Fibroblast of the conjunctiva (primary cell): ENCODE measurements around the gene TRABD.

ENCODE experiments used
- DNase-seq: peaks from one replicate; pipeline ENCODE4 v3.0.0-alpha.2; 2010; ENCODE audit warnings: low read depth

Gene TRABD

DNA sequence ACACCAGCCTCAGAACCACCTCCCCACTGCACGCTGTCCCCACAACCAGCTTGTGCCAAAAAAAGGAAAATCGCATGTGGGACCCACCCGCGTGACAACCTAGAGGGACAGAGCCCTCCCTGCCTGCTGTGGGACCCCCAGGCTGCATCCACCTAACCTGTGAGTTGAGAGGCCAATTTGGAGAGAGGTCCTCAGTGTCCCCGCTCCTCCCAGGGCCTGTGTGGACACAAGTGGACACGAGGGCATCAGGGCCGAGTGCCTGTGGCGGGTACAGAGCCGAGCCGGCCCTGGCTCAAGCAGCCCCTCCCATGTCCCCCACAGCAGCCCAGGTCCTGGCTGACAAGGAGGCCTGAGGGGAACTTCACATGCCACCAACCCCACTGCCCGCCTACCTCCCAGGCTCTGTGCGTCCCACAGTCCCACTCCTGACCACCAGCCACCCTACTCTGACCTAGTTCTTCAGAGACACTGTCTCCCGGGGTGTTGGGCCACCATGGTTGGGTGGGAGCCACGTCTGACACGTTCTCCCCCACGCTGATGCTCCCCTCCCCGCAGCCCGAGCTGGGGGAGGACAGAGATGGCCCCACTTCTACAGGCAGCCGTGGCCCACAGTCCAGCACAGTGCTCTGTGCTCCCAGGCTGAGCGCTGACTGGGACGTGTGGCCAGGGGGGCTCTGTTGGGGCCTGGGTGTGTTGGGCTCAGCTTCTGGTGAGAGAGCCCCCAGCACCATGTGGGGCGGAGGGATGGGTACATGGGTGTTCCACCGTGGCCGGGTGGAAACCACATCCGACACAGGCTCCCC lies 34.3 kb downstream of the TRABD start:
- no peak for DNase-seq

DNA sequence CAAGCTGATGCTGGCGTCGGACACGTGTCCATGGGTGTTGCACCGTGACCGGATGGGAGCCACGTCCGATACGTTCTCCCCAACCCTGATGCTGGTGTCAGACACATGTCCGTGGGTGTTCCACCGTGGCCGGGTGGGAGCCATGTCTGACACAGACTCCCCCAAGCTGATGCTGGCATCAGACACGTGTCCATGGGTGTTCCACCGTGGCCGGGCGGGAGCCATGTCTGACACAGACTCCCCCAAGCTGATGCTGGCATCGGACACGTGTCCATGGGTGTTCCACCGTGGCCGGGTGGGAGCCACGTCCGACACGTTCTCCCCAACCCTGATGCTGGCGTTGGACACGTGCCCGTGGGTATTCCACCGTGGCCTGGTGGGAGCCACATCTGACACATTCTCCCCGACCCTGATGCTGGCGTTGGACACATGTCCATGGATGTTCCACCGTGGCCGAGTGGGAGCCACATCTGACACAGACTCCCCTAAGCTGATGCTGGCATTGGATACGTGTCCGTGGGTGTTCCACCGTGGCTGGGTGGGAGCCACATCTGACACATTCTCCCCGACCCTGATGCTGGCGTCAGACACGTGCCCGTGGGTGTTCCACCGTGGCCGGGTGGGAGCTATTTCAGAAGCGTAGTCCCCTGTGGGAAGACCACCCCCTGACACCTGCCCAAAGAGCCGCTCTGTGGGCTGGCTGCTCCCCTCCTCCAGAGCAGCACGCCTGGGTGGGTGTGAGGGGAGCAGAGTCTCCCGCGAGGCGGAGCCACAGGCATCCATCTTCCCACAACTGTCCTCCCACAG lies 35.1 kb downstream of the TRABD start:
- DNase-seq: no peak

DNA sequence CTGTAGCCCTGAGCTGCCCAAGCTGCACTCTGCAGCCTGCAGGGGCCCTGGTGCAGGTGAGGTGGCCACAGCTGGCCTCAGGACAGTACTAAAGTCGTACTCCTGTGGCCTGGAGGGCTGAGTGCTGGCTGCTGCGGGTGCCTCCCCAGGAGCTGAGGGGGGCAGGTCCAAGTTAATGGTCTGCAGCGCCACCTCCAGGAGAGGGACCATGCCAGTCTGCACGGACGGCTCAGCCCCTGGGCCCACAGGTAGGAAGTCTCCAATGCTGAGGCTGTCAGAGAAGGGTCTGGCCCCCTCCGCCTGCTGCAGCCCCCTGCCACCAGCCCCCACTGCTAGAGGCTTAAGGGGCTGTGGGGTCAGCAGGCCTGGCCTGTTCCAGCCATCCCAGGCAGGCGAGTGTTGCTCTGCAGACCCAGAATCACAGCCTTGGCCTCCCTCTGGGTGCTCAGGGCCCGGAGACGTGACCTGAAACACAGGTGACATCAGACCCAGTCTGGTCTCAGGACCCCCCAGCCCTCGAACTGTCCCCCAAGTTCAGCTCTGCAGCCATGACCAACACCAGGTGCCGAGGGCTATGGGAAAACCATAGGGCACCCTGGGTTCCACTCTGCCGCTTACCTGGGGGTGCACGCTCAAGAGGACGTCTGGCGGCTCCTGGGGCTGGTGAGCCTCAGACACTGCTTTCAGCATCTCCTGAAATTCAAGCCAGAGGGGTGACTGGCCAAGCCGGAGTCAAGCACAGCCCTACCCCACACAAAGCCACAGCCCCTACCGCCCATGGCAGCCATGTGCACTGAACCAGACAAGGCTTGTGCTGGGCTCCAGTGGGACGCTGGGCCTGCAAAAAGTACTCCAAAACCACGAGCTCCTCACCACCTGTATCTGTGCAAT lies 35.9 kb downstream of the TRABD start:
- DNase-seq: no peak

DNA sequence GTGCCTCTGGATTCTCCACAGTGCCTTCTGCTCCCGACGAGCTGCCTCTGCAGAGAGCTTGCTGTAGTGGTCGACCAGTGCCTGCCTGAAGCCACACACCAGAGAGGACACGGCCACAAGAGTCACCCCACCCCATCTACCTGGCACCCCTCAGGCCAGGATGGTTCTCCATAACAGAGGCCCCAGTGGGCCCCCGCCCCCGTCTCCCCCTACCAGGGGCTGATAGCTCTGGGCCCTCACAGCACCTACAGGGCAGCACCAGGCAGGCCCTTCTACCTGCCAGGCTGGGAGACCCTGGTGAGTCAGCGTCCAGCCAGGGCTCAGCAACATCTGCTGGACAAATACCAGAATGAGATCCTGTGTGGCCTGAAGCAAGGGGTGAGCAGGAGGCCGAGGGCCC lies 36.8 kb downstream of the TRABD start:
- no peak for DNase-seq

DNA sequence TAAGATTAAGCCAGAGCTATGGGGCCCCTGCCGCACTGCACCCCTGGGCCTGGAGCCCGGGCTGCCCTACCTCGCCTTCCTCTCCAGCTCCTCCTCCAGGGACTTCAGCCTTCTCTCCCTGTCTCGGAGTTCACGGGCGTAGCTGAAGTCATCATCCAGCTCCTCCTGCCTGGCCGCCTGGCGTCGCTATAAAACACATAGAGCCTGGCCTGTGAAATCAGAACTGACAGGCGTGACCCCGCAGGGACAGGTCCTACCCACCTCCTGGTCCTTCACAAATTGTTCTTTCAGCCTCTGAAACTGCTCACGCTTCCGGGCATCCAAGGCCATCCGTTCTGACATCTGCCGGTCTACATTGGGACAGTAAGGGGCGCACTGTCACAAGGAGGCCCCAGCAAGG lies 38.4 kb downstream of the TRABD start:
- no peak for DNase-seq

DNA sequence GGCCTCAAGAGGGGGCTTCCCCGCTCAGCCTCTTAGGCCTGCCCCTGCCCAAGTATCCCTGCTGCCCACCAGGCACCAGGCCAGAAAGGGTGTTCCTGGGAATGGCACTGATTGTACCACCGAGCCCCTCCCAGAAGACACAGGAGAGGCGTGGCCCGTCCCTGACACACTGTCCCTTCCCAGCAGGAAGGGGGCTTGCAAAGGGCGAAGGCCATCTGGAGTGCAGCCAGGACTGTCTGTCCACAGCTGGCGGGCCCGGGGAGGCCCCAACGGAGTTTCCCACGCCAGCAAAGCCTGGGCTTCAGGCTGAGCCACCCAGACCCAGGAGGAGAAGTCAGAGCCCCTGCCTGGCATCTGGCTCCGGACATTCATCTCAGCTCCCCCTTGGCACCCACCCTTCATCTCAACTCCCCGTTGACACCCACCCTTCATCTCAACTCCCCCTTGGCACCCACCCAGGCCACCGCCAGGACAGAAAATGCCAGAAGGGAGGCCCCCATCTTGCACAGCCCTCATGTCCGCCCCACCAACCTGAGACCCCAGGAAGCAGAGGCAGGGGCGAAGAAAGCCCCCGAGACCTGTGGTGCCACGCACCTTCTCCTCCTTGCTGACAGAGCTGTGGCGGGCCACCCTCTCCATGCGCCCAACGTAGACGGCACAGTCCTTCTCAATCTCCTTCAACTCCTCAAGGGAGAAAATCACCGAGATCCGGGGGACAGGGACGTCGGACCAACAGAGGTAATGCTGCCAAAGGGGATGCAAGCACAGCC lies 39.7 kb downstream of the TRABD start:
- no peak for DNase-seq

DNA sequence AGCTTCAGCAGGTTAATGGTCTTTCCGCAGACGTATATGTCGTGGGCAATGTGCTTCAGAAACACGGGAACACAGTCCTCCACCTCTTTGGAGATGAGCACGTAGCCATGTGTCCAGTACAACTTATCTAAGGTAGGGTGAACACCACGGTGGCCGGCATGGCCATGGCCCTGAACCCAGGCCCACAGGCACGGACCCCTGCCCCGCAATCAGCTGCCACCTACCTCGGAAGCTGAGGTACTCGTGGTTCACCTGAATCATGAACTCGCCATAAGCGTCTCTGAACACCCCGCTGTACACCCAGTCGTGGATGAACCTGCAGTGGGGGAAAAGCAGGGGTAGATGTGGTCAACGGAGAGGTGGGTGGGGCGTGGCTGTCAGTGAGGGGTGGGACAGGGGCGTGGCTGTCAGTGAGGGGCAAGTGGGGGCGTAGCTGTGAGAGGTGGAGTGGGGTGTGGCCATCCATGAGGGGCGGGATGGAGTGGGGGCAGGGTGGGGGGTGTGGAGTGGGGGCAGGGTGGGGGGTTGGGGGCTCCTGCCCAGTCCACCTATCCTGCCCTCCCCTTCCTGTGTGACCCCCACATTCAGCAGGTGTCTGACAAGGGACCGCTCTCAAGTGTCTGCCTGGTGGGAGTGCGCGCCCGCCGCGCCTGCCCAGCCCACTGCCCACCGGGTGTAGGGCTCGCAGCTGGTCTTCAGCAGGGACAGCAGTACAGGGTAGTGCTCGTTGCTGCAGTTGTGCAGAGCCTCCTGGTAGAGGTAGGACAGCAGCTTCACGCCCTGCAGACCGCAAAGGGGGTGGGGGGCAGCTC lies 40.6 kb downstream of the TRABD start:
- DNase-seq: no peak

DNA sequence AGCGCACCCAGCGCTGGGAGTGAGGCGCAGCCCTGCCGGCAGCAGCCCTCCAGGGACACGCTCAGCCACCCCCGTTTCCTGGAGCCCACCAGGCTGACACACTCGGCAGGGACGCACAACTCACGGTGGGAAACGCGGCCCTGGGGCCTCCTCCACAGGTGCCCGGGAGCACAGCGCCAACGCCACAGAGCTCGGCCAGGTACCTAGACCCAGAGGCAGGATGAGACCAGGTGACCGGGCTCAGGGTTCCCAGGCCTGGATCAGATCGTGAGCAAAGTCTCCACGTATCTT lies 41.1 kb downstream of the TRABD start:
- no peak for DNase-seq

DNA sequence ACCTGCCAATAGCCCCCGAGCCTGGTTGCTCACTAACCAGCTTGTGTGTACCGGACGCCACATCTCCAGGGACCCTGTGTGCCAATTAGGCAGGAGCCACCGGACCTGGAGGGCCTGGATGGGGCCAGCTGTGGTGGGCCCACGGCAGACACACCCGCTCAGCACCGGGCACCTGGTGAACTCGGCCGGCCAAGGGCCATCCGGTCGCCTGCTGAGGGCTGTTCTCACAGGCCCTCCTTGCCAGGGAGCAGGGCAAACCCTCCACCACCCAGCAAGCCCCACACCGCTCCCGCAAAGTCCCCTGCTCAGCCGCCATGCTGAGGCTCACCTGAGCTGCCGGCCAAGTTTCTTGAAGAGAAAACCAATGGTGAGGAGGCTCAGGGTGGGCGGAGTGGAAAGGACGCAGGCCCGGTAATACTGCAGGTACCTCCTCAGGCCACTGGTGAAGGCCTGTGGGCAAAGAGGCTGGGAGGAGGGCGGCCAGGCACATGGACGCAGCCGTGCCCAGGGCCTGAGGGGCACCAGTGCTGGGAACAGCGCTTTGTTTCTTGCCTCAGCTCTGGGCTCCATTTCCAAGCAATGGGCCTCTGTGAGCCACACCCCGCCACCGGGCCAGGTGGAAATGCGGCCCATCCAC lies 42.0 kb downstream of the TRABD start:
- DNase-seq: no peak

DNA sequence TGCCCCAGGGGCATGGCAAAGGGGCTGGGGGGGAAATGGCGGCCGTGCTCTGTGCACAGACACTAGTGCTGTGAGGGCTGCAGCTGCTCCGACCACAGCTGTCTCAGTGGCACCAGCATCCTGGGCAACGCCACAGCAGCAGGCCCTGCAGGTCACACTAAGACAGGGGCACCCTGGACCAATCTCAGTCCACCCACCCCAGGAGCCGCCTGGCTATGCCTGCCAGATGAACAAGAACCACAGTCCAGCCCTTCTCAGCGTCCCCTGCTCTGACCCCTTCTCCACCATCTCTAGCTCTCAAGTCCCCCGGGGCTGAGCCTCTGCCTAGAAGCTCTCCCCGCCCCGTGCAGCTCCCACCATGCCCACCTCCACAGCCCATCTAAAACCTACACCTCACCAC lies 42.7 kb downstream of the TRABD start:
- DNase-seq: no peak

DNA sequence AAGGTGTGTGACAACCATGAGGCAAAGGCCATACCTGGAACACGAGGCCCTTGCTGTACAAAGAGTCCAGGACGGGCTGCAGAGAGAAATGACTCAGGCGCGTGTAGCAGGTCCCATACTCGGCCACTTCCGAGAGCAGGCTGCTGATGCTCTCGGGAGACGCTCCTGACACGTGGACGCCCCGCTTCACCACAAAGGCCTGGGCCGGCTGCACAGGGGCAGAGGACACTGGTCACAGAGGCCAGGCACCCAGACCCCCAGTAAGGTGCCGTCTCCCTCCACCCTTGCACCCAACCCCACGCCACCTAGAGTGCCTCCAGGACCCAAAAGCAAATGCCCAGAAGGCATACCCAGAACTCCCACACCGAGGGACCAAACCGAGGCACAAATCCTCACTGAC lies 43.7 kb downstream of the TRABD start:
- no peak for DNase-seq

DNA sequence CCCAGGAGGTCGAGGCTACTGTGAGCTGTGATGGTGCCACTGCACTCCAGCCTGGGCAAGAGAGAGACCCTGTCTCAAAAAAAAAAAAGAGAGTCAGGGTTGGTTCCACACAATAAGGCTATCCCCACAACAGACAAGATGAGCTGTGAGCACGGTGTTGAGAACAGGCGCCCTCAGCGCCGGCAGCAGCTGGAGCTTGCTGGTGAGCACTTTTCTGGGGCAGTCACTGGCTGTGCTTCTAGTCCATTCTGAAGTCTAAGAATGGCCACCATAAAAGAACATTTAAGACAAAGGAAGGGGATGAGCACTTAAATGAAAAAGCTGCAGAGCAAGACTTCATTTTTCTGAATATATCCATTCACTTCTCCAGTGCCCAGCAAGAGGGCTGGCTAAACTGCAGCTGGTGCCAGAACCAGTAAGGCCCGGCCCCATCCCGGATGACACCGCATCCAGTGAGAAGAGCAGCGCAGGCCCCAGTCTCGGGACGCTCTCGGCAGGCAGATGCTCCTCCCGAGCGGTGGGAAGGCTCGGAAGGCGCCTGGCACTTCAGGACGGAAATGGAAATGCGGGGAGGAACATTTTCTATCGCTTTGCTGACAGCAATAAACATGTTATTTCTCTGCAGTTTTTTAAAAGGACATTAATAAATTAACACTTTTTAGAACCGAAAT lies 46.9 kb downstream of the TRABD start:
- no peak for DNase-seq

DNA sequence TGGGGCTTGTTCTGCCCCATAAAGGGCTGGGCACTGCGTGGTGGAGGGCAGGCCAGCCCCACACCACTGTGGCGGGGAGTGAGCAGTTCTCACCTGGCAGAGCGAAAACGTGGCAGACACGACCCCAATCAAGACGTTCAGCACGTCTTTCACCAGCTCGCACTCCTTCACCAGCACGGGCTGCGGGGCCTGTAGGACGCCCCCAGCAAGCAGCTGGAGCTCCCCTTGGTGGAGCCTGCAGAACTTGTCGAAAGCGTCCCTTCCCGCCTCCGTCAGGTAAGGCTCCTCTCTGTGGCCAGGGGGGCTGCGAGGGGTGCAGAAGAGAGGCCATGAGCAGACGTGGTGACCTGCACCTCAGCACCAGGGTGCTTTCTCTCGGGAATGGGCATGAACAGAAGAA lies 47.5 kb downstream of the TRABD start:
- DNase-seq: no peak

DNA sequence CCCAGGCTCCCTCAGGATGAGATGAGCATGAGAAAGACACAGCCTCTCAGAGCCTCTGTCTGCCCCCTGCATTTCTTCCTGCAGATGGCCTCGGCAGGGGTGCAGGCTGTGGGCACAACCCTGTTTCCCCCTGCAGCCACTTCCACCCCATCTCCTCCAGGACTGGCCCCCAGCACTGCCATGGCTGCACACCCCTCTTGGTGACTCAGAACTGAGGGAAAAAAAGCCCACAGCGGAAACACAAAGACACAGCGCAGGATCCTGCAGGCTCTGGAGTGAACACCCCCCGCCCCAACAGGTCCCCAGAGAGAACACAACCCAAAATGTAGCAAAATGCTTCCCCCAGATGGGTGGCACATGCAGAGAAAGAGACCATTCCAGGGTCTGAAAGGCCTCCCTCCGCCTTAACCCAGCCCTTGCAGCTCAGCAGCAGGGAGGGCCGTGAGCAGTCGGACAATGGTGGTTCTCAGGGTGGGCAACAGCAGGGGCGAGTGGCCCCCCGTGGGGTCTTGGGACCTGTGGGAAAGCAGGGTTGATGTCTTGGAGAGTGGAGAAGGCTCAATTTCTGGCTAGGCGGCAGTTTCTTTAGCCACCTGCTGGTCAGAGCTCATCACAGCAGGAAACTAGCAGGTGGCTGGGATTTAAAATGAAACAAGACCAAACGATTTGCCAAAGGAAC lies 51.2 kb downstream of the TRABD start:
- DNase-seq: no peak

DNA sequence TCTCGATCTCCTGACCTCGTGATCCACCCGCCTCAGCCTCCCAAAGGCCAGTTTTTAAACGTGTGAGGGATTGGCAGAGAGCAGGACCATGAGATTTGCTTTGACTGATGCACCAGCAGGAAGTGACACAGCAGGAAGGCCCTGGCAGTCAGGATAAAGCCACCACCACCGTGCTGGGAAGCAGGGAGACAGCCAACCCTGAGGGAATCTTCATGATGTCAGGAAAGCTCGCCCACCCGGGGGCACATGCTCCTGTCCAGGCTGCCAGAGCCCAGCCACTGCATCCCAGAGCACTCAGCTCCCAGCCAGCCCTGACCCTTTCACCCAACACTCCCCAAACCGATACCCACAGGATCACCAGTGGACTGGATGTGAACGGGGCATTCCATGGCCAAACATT lies 53.0 kb downstream of the TRABD start:
- DNase-seq: no peak

DNA sequence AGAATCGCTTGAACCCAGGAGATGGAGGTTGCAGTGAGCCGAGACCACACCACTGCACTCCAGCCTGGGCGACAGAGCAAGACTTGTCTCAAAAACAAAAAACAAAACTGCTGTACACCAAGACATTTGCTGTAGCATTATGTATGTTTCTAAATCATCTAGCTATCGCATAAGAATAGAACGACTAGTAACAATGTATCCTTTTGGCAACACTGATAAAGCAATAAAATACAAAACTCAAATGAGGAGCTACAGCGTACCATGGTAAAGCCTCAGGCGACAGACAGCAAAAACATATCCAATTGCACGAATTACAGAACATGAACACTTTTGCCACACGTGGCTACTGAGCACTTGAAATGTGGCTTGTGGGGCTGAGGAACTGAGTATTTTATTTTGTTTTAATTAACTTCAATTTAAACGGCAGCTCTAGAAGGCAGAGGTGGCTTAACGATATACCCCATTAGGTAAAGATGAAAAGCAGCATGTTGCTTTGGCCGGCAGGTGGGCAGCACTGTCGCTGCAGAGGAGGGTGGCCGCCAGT lies 56.8 kb downstream of the TRABD start:
- no peak for DNase-seq

DNA sequence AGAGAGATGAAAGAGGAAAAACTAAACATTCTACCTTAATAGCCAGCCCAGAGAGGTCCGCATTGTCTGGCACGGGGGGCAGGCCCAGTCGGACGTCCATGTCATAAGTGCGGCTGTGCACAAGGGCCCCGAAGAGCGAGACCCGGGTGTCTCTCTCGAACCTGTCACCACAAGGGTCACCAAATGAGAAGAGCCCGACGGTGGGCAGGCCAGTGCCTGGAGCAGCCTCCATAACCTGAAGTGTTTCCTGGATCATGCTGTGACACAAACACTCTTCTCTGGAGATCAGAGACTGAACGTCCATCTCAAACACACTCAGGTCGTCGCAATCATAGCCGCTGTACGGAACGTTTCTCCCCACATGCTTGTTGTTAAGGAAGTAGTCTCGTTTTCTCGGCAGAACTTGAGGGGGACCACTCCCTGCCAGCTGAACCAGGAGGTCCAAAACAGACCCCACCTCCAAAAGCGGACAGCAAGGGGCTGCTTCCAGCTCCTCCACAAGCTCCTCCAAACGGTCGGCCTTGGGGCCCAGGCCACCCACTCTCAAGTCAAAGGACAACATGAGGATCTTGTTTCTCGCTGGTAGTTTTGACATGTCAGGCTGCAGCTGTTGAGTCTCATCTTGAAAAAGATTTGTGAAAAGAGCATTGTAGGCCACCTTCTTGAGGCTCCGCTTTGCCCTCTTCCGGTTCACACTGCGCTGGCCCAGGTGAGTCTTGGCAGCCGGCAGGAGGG lies 58.1 kb downstream of the TRABD start:
- DNase-seq: no peak

DNA sequence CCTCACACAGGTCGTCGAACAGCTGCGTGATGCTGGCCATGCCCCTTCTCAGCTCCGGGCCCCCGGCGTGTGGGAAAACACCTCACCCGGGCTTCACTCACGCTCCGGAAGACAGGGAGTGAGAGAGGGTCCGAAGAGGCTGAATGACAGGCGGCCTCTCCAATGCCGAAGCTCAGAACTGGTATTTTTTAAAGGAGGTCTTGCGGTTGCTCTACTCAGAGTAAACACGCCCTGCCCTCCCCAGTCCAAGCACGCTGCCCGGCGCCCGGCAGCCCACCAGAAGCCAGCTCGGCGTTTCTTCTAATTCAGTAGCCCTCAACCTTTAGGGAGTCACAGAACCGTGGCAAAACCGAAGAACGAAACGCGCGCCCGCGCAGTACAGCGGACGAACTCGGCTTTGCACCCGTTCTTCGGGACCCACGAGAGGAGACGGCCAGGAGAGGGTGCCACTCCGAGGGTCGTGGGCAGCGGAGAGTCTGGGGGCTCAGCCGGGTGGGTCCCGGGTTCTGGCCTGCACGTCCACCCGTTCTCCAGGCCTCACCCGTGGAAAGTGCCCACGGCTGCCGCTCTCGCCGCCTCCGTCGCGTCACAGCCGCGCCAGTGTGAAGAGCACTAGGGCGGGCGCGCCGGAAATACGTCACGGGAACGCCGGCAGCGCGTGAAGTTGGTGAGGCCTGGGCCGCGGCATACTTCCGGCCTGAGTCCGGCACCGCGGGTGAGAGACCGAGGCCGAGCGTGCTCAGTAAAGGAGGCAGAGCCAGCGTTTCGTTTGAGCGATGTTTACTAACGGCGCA lies 58.9 kb downstream of the TRABD start, which contains the start of gene TUBGCP6:
TUBGCP6 (minus strand) TSS at position 604 of the 794 bp plus-strand sequence; CDS start at position 40, 564 bp downstream.
- DNase-seq: peak; percentile 59
